ENCODE data around the gene ETNK2. TPM values are rescaled to one million over a fixed set of nuclear protein-coding genes. Genes with fewer than 3 reads are reported as not detected.

Gene ETNK2
- total and polyA plus RNA-seq, 2 donors (not counting 1 experiment from before 2014, with no cell fraction given) = 0.49 to 2.8 TPM

GRCh38 chr1:204196068-204196795 lies 44.4 kb upstream of the ETNK2 start, which contains the start of gene KISS1:
Gene KISS1, minus strand, starts transcription at chr1:204196491. Its CDS starts 3,615 bp downstream, at chr1:204192876.
- Mint-ChIP-seq H3K4me1 (no peaks in the 10 kb centered on the region), H3K9me3 (ENCODE audit: insufficient read depth) (no peaks in the 10 kb centered on the region), H3K4me3 (no peak within 1 kb of the TSS), H3K27ac (no peak within 1 kb of the TSS), H3K27me3 (peaks cover 31% of the 10 kb centered on the region)
- Histone ChIP-seq H3K79me2 (ENCODE audit: control insufficient read depth, insufficient read depth, low read length) (no peaks in the 10 kb centered on the region), H3K27me3 (replicated peaks in 1 of 4; ENCODE audit: control extremely low read depth in 1 of 4, control insufficient read depth in 3 of 4, insufficient read depth in 4 of 4, low read length in 3 of 4) (peaks cover 0 to 10% (median 2%) of the 10 kb centered on the region in 4 experiments), H3K9ac (ENCODE audit: low read length) (no peak within 1 kb of the TSS), H3K4me2 (replicated peaks; ENCODE audit: low read depth, low read length, poor library complexity, severe bottlenecking) (no peak within 1 kb of the TSS), H3K36me3 (replicated peaks in 1 of 2; ENCODE audit: control extremely low read depth in 1 of 2, control insufficient read depth in 1 of 2, extremely low read depth in 1 of 2, insufficient read depth in 2 of 2, low read length in 1 of 2) (no peaks in the 10 kb centered on the region), H4K20me1 (ENCODE audit: control insufficient read depth, insufficient read depth, low read length, poor library complexity, severe bottlenecking) (no peaks in the 10 kb centered on the region), H2AFZ (ENCODE audit: insufficient read depth, low read depth, low read length, poor library complexity, severe bottlenecking) (no peak within 1 kb of the TSS), H3K27ac (ENCODE audit: low read length in 2 of 2) (no peak within 1 kb of the TSS), H3K4me1 (ENCODE audit: control insufficient read depth in 2 of 2, insufficient read depth in 2 of 2, low read length in 2 of 2) (no peaks in the 10 kb centered on the region), H3K4me3 (ENCODE audit: control extremely low read depth in 1 of 5, extremely low read depth in 1 of 5, insufficient read depth in 1 of 5, low read depth in 2 of 5, low read length in 4 of 5) (no peak within 1 kb of the TSS), H3K9me3 (ENCODE audit: control extremely low read depth in 1 of 3, control insufficient read depth in 2 of 3, insufficient read depth in 1 of 3, low read length in 2 of 3) (no peaks in the 10 kb centered on the region)
- ATAC-seq (ENCODE audit: low read depth) (no peak), DNase-seq (no peak)
- 86% methylated on average over 11 of the region's 18 CpGs for WGBS (ENCODE audit: insufficient coverage)
- intact Hi-C loops (cut with micrococcal nuclease) = no loop called here
- no peak for TF ChIP-seq EZH2 (IDR thresholded peaks at IDR 0.05; ENCODE audit: borderline replicate concordance, insufficient read depth, low read depth, low read length, poor library complexity, severe bottlenecking)
- TF ChIP-seq CTCF (IDR thresholded peaks at IDR 0.05) = no peak
- ChIA-PET POLR2A (no interaction called here), CTCF (interaction anchor here (0.8 kb wide), 1 partner anchor 11 kb away, joined by 3 read pairs; no protein-coding TSS in a partner anchor)

- POLR2A ChIA-PET = no interaction called here
- TF ChIP-seq EZH2 (IDR thresholded peaks at IDR 0.05; ENCODE audit: borderline replicate concordance, insufficient read depth, low read depth, low read length, poor library complexity, severe bottlenecking) (no peak), CTCF (IDR thresholded peaks at IDR 0.05) (no peak)
- H3K9ac ChIP-seq (ENCODE audit: low read length) = no peak overlapping the region
- no peaks in the 10 kb centered on the region for H3K9me3 ChIP-seq (ENCODE audit: control extremely low read depth in 1 of 3, control insufficient read depth in 2 of 3, insufficient read depth in 1 of 3, low read length in 2 of 3)
- DNase-seq = no peak
- no peak overlapping the region for H3K4me2 ChIP-seq (replicated peaks; ENCODE audit: low read depth, low read length, poor library complexity, severe bottlenecking)
- H3K4me1 ChIP-seq (ENCODE audit: control insufficient read depth in 2 of 2, insufficient read depth in 2 of 2, low read length in 2 of 2) = peaks cover 4 to 8% of the 10 kb centered on the region in 2 donors
- Mint-ChIP-seq H3K4me1 (peaks cover 7% of the 10 kb centered on the region), H3K27ac (no peak overlapping the region), H3K4me3 (no peak overlapping the region), H3K9me3 (ENCODE audit: insufficient read depth) (no peaks in the 10 kb centered on the region), H3K27me3 (peaks cover 35% of the 10 kb centered on the region)
- intact Hi-C loops (cut with micrococcal nuclease) = no loop called here
- H3K27me3 ChIP-seq (replicated peaks in 1 of 4; ENCODE audit: control extremely low read depth in 1 of 4, control insufficient read depth in 3 of 4, insufficient read depth in 4 of 4, low read length in 3 of 4) = peaks cover 0 to 20% (median 5%) of the 10 kb centered on the region in 4 experiments
- H2AFZ ChIP-seq (ENCODE audit: insufficient read depth, low read depth, low read length, poor library complexity, severe bottlenecking) = no peak overlapping the region
- no peaks in the 10 kb centered on the region for H3K36me3 ChIP-seq (replicated peaks in 1 of 2; ENCODE audit: control extremely low read depth in 1 of 2, control insufficient read depth in 1 of 2, extremely low read depth in 1 of 2, insufficient read depth in 2 of 2, low read length in 1 of 2)
- H3K27ac ChIP-seq (ENCODE audit: low read length in 2 of 2) = no peak overlapping the region
- 51% methylated on average over 3 of the region's 7 CpGs for WGBS (ENCODE audit: insufficient coverage)
- CTCF ChIA-PET = interaction anchor here (0.6 kb wide), 1 partner anchor 172 kb away, joined by 3 read pairs; no protein-coding TSS in a partner anchor
- H3K4me3 ChIP-seq (ENCODE audit: control extremely low read depth in 1 of 5, extremely low read depth in 1 of 5, insufficient read depth in 1 of 5, low read depth in 2 of 5, low read length in 4 of 5) = no peak overlapping the region
- H4K20me1 ChIP-seq (ENCODE audit: control insufficient read depth, insufficient read depth, low read length, poor library complexity, severe bottlenecking) = no peaks in the 10 kb centered on the region
- H3K79me2 ChIP-seq (ENCODE audit: control insufficient read depth, insufficient read depth, low read length) = no peaks in the 10 kb centered on the region
- no peak for ATAC-seq (ENCODE audit: low read depth)
Measured at GRCh38 chr1:204194771-204195170, 42.9 kb upstream of the ETNK2 start.
